ENCODE measurements around the gene STRAP. TPM values are rescaled to one million over a fixed set of nuclear protein-coding genes. Genes with fewer than 3 reads are reported as not detected.

The STRAP gene
- polyA plus RNA-seq (2012; ENCODE audit: insufficient read length, low read depth): 139 TPM

DNA sequence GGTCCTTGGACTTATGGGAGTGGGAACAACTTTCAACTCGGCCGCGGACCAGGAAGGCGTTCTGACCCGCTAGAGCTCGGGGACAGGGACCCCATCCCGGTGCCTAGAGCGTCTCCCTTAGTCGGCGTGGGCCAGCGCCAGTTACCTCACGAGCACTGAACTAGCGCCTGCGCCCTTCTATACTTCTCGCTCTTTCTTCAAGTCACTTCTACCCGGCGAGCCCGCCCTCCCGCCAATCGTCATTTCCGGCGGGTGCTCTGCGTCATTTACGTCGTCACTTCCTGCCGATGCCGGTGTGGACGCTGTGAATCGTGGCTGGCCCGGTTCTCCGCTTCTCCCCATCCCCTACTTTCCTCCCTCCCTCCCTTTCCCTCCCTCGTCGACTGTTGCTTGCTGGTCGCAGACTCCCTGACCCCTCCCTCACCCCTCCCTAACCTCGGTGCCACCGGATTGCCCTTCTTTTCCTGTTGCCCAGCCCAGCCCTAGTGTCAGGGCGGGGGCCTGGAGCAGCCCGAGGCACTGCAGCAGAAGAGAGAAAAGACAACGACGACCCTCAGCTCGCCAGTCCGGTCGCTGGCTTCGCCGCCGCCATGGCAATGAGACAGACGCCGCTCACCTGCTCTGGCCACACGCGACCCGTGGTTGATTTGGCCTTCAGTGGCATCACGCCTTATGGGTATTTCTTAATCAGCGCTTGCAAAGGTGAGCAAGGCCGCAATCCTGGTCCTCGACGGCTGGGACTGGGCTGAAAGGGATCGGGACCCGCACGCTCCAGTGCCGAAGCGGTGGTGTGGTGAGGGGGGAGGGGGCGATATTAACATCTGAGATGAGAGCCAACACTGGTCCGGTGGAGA is at the start of gene STRAP:
STRAP (plus strand) TSS at position 270 of the 854 bp plus-strand sequence; CDS start at position 591, 321 bp downstream.
- peak; percentile 88; the same call in 1 of the 2 replicates for TF ChIP-seq SIN3A (IDR thresholded peaks at IDR 0.05; ENCODE audit: borderline replicate concordance, insufficient read depth, low read length)
- peak; percentile 6 for TF ChIP-seq FOXP2 (optimal IDR thresholded peaks at IDR 0.05; ENCODE audit: borderline replicate concordance, extremely low read depth, extremely low read length, insufficient read depth)
- TF ChIP-seq TAF1 (IDR thresholded peaks at IDR 0.05; ENCODE audit: borderline replicate concordance, insufficient read depth, low read length): peak; percentile 81; the same call in 1 of the 2 replicates
- peak; percentile 97 for TF ChIP-seq POLR2AphosphoS5 (IDR thresholded peaks at IDR 0.05; ENCODE audit: low read depth, low read length)
- TF ChIP-seq, protein P1, sequence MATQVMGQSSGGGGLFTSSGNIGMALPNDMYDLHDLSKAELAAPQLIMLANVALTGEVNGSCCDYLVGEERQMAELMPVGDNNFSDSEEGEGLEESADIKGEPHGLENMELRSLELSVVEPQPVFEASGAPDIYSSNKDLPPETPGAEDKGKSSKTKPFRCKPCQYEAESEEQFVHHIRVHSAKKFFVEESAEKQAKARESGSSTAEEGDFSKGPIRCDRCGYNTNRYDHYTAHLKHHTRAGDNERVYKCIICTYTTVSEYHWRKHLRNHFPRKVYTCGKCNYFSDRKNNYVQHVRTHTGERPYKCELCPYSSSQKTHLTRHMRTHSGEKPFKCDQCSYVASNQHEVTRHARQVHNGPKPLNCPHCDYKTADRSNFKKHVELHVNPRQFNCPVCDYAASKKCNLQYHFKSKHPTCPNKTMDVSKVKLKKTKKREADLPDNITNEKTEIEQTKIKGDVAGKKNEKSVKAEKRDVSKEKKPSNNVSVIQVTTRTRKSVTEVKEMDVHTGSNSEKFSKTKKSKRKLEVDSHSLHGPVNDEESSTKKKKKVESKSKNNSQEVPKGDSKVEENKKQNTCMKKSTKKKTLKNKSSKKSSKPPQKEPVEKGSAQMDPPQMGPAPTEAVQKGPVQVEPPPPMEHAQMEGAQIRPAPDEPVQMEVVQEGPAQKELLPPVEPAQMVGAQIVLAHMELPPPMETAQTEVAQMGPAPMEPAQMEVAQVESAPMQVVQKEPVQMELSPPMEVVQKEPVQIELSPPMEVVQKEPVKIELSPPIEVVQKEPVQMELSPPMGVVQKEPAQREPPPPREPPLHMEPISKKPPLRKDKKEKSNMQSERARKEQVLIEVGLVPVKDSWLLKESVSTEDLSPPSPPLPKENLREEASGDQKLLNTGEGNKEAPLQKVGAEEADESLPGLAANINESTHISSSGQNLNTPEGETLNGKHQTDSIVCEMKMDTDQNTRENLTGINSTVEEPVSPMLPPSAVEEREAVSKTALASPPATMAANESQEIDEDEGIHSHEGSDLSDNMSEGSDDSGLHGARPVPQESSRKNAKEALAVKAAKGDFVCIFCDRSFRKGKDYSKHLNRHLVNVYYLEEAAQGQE (IDR thresholded peaks at IDR 0.05; ENCODE audit: insufficient read depth in 1 of 2, low read depth in 2 of 2, low read length in 2 of 2): peak in 1 of 2 experiments; percentile 11; a peak in 1 of 4 replicates

DNA sequence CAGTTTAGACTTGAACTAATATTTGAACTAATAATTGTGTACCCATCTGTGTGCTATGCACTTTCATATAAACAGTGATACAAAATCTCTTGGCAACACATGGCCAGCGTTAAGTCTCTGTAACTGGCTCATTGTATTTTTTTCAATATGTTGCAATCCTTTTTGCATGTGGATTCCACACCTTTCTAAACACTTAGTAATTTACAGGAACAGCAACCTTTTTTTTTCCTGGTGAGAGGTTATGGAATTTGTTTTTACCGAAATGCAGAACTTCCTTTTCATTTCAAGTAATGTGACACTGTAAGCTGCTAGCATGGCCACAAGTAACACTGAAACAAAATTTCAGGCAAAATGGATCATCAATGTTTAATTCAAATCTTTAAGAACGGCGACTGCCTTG is 47.6 kb upstream of the STRAP start:
- TF ChIP-seq POLR2AphosphoS5 (IDR thresholded peaks at IDR 0.05; ENCODE audit: low read depth, low read length) (no peak), FOXP2 (optimal IDR thresholded peaks at IDR 0.05; ENCODE audit: borderline replicate concordance, extremely low read depth, extremely low read length, insufficient read depth) (no peak), TAF1 (IDR thresholded peaks at IDR 0.05; ENCODE audit: borderline replicate concordance, insufficient read depth, low read length) (no peak), SIN3A (IDR thresholded peaks at IDR 0.05; ENCODE audit: borderline replicate concordance, insufficient read depth, low read length) (no peak)

- TF ChIP-seq, protein P1 (IDR thresholded peaks at IDR 0.05; ENCODE audit: insufficient read depth in 1 of 2, low read depth in 2 of 2, low read length in 2 of 2): no peak
- no peak for TF ChIP-seq POLR2AphosphoS5 (IDR thresholded peaks at IDR 0.05; ENCODE audit: low read depth, low read length)
- TF ChIP-seq TAF1 (IDR thresholded peaks at IDR 0.05; ENCODE audit: borderline replicate concordance, insufficient read depth, low read length): no peak
- TF ChIP-seq SIN3A (IDR thresholded peaks at IDR 0.05; ENCODE audit: borderline replicate concordance, insufficient read depth, low read length): no peak
- TF ChIP-seq FOXP2 (optimal IDR thresholded peaks at IDR 0.05; ENCODE audit: borderline replicate concordance, extremely low read depth, extremely low read length, insufficient read depth): no peak
Measured at GRCh38 chr12:15837141-15837790, 44.9 kb upstream of the STRAP start.

- no peak for TF ChIP-seq TAF1 (IDR thresholded peaks at IDR 0.05; ENCODE audit: borderline replicate concordance, insufficient read depth, low read length)
Measured at GRCh38 chr12:15839041-15839440, 43.1 kb upstream of the STRAP start.

DNA sequence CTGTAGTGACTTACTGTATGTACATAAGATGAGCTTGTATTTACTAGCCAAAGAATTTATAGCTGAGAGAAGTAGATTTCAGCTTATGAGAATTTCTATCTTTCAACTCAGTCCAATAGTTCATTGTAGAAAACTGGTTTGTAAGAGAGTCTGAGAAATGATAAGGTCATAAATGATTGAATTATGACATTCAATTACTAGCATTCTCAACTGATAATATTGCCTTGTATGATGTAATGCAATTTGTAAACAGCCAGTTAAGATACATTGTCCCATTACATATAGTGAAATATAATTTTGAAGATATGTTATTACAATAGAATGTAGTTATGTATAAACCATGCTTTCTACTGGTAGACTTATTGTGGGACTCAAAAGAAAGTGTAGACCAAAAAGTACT is 42.5 kb upstream of the STRAP start:
- TF ChIP-seq, protein P1 (IDR thresholded peaks at IDR 0.05; ENCODE audit: insufficient read depth in 1 of 2, low read depth in 2 of 2, low read length in 2 of 2): no peak
- TF ChIP-seq FOXP2 (optimal IDR thresholded peaks at IDR 0.05; ENCODE audit: borderline replicate concordance, extremely low read depth, extremely low read length, insufficient read depth): no peak
- no peak for TF ChIP-seq POLR2AphosphoS5 (IDR thresholded peaks at IDR 0.05; ENCODE audit: low read depth, low read length)
- TF ChIP-seq TAF1 (IDR thresholded peaks at IDR 0.05; ENCODE audit: borderline replicate concordance, insufficient read depth, low read length): no peak
- TF ChIP-seq SIN3A (IDR thresholded peaks at IDR 0.05; ENCODE audit: borderline replicate concordance, insufficient read depth, low read length): no peak
